Measurements from ENCODE around the gene ARAP3. TPM values are rescaled to one million over a fixed set of nuclear protein-coding genes. Genes with fewer than 3 reads are reported as not detected.
A peak's percentile ranks its signal among the peaks of the same experiment; 100 is the strongest.

ARAP3 gene
- total and polyA plus RNA-seq, 2 experiments from 2014 or later, result 0.59 to 1.6 TPM

DNA sequence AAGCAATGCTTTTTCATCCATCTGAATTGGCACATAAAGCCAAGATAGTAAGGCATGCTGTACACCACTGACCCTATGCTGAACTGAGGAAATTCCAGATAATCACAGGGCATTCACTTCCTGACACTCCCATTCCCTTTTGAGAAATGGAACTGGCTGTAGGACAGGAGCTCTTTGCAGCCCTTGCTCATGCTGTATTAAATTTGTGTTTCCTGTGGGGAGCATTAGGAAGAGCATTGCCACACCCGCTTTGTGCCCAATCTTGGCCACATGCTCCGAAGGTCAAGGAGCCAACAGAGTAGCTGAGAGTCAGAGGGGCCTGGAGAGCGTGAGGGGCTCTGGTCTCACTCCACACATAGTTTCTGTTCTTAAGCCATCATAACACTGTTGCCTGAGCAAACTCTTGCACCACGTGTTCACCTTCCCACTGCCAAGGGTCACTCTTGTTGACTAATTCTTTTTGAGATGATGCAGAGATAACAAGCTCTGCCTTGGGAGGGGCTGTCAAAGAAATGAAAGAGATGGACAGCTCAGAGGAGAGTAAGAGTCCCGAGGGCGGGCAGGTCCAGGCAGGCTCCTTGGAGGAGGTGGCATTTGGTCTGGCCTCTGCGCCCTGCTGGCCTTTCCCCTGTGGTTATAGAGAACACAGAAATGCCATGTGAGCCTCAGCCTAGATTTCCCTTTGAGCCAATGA lies 31.7 kb upstream of the ARAP3 start:
- DNase-seq (ENCODE audit: low read depth in 1 of 2, low spot score in 1 of 2), result peak in 1 of 2 donors; percentile 44
- TF ChIP-seq, protein P1, sequence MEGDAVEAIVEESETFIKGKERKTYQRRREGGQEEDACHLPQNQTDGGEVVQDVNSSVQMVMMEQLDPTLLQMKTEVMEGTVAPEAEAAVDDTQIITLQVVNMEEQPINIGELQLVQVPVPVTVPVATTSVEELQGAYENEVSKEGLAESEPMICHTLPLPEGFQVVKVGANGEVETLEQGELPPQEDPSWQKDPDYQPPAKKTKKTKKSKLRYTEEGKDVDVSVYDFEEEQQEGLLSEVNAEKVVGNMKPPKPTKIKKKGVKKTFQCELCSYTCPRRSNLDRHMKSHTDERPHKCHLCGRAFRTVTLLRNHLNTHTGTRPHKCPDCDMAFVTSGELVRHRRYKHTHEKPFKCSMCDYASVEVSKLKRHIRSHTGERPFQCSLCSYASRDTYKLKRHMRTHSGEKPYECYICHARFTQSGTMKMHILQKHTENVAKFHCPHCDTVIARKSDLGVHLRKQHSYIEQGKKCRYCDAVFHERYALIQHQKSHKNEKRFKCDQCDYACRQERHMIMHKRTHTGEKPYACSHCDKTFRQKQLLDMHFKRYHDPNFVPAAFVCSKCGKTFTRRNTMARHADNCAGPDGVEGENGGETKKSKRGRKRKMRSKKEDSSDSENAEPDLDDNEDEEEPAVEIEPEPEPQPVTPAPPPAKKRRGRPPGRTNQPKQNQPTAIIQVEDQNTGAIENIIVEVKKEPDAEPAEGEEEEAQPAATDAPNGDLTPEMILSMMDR (IDR thresholded peaks at IDR 0.05; ENCODE audit: low read depth, low read length), result no peak

GRCh38 chr5:141711687-141712086 lies 29.7 kb upstream of the ARAP3 start:
- no peak overlapping the region for H3K27ac ChIP-seq
- TF ChIP-seq, protein P1 (IDR thresholded peaks at IDR 0.05; ENCODE audit: low read depth, low read length), result no peak
- H3K27me3 ChIP-seq, result no peaks in the 10 kb centered on the region
- no peaks in the 10 kb centered on the region for H3K36me3 ChIP-seq
- no peak overlapping the region for H3K4me3 ChIP-seq
- DNase-seq (ENCODE audit: low read depth in 1 of 2, low spot score in 1 of 2), result no peak
- no peaks in the 10 kb centered on the region for H3K9me3 ChIP-seq (ENCODE audit: low read depth)
- H3K4me1 ChIP-seq (ENCODE audit: low read depth), result peaks cover 9% of the 10 kb centered on the region

More for the DNA sequence above, 31.7 kb upstream of the ARAP3 start:
- H3K4me3 ChIP-seq, result no peak overlapping the region
- H3K27me3 ChIP-seq, result no peaks in the 10 kb centered on the region
- H3K36me3 ChIP-seq, result no peaks in the 10 kb centered on the region
- H3K9me3 ChIP-seq (ENCODE audit: low read depth), result no peaks in the 10 kb centered on the region
- H3K4me1 ChIP-seq (ENCODE audit: low read depth), result peaks cover 9% of the 10 kb centered on the region
- no peak overlapping the region for H3K27ac ChIP-seq

DNA sequence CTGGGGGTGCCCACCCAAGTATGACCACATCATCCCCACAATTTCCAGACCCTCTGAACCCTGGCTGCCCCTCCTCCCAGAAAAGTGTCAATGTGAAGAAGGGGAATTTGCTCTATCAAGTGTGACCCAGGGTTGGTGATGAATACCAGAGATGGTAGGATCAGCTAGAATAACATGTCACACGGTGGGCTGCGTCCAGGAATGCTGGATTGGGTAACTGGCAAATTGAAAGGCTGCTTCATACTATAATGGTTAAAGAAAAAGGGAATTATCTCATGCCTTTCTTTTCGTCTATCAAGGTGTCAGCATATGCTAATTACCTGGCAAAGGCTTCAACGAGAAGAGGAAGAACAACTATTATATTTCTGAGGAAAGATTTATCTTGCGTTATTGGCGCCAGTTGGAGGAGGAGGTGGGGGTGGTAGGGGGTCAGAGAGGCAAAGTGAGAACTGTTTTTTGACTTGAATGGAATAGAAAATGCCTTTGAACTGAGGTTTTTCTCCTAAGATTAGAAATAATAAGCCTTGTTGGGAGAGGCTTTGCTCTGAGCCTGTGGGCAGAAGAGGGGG lies 27.8 kb upstream of the ARAP3 start:
- no peak for DNase-seq (ENCODE audit: low read depth in 1 of 2, low spot score in 1 of 2)
- no peaks in the 10 kb centered on the region for H3K9me3 ChIP-seq (ENCODE audit: low read depth)
- TF ChIP-seq, protein P1 (IDR thresholded peaks at IDR 0.05; ENCODE audit: low read depth, low read length), result no peak
- no peak overlapping the region for H3K27ac ChIP-seq
- no peaks in the 10 kb centered on the region for H3K4me1 ChIP-seq (ENCODE audit: low read depth)
- H3K27me3 ChIP-seq, result peaks cover 18% of the 10 kb centered on the region
- no peak overlapping the region for H3K4me3 ChIP-seq
- no peaks in the 10 kb centered on the region for H3K36me3 ChIP-seq

DNA sequence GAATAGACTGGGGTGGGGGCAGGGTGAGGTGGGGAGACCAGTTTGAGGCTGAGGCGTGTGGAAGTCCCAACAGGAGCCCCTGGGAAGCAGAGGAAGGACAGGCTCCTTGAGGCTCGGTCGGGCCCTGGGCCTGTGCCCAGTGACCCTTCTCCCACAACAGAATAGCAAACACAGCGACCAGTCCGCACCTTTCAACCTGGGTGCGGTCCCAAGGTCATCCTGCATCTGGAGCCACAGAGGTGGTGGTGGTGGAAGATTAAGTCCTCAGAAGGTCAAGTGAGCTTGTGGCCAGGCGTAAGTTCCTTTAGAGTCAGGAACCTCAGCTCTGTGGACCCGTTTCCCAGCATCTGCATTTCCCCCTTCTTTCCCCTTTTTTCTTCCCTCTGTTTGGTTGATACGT lies 26.0 kb upstream of the ARAP3 start:
- Histone ChIP-seq H3K27me3 (peaks cover 35% of the 10 kb centered on the region), H3K4me3 (no peak overlapping the region), H3K4me1 (ENCODE audit: low read depth) (no peaks in the 10 kb centered on the region), H3K27ac (no peak overlapping the region), H3K36me3 (no peaks in the 10 kb centered on the region), H3K9me3 (ENCODE audit: low read depth) (no peaks in the 10 kb centered on the region)
- no peak for DNase-seq (ENCODE audit: low read depth in 1 of 2, low spot score in 1 of 2)
- TF ChIP-seq, protein P1 (IDR thresholded peaks at IDR 0.05; ENCODE audit: low read depth, low read length), result no peak

- H3K4me3 ChIP-seq, result no peak overlapping the region
- TF ChIP-seq, protein P1 (IDR thresholded peaks at IDR 0.05; ENCODE audit: low read depth, low read length), result no peak
These were observed 25.5 kb upstream of the ARAP3 start for GRCh38 chr5:141707510-141707909.

More at GRCh38 chr5:141707510-141707909, 25.5 kb upstream of the ARAP3 start:
- no peaks in the 10 kb centered on the region for H3K4me1 ChIP-seq (ENCODE audit: low read depth)
- no peaks in the 10 kb centered on the region for H3K36me3 ChIP-seq
- no peaks in the 10 kb centered on the region for H3K9me3 ChIP-seq (ENCODE audit: low read depth)
- peaks cover 40% of the 10 kb centered on the region for H3K27me3 ChIP-seq
- H3K27ac ChIP-seq, result no peak overlapping the region
- DNase-seq (ENCODE audit: low read depth in 1 of 2, low spot score in 1 of 2), result no peak
